Endometrial microvascular endothelial cells (primary cell): ENCODE data around the gene MAD2L2. TPM values are rescaled to one million over a fixed set of nuclear protein-coding genes. Genes with fewer than 3 reads are reported as not detected.

Source experiments
- in situ Hi-C: cut with HindIII; loops from 2 replicates; pipeline ENCODE4 v1.10.0; 2017; ENCODE audit warnings: low sequenced_read_pairs, low pct_unique_long_range_greater_than_20kb; ENCODE audit errors: inconsistent ontology term
- total RNA-seq: library from RNA; depleted of rRNA; stranded (reverse); fragments of >200 nt; gene quantifications from one replicate; pipeline ENCODE4 v1.2.3, GENCODE V29; 2015; ENCODE audit errors: inconsistent ontology term

Gene MAD2L2
- total RNA-seq, 1 donor from 2014 or later: 43.9 TPM

GRCh38 chr1:11661103-11661502 lies 19.8 kb downstream of the MAD2L2 start:
- in situ Hi-C loops: loop anchor here (10.0 kb wide), 1 partner anchor 54 kb away; no protein-coding TSS in a partner anchor

- in situ Hi-C loops: loop anchor here (10.0 kb wide), 1 partner anchor 55 kb away; no protein-coding TSS in a partner anchor
Observed at GRCh38 chr1:11659748-11660147, 21.2 kb downstream of the MAD2L2 start.

- in situ Hi-C loops: no loop called here
Observed at GRCh38 chr1:11658542-11658941, 22.4 kb downstream of the MAD2L2 start.

GRCh38 chr1:11657654-11658053 lies 23.3 kb downstream of the MAD2L2 start:
- in situ Hi-C loops: no loop called here

DNA sequence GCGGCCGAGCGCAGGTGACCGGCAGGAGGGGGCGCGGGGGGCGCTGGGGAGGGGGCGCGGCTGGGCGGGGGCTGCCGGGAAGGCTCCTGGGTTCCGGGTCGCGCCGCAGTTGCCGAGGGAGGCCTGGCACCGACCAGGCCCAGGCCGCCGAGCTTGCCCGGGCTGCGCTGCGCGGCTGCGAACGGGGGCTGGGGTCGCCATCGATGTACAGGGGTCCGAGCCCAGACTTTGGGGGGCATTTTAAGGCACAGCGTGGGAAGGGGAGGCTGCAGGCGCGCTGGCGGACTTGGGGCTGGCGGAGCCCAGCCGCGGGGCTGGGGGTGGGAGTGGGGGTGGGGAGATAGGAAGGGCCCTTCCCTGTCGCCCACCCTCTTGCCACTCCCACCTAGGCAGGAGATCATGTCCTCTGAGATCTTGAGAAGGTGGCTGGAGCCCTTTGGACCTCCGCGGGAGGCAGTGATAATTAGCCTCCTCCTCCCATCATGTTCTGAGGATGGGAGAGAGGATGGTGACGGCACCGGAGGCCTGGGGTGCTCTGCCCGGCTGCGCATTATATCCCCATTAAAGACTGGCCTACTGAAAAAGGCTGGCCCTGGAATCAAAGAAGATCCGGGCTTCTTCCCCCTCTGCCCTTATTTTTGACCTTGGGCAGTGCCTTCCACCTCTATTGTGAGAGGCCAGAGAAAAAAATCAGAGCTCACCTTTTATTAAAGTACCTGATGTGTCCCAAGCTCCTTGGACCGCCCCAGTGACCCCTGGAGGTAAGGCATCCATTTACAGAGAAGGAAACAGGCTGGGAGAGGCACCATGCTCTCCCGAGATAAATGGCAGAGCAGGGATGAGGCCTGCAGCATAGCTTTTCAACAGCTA lies 25.8 kb downstream of the MAD2L2 start:
- in situ Hi-C loops: no loop called here

DNA sequence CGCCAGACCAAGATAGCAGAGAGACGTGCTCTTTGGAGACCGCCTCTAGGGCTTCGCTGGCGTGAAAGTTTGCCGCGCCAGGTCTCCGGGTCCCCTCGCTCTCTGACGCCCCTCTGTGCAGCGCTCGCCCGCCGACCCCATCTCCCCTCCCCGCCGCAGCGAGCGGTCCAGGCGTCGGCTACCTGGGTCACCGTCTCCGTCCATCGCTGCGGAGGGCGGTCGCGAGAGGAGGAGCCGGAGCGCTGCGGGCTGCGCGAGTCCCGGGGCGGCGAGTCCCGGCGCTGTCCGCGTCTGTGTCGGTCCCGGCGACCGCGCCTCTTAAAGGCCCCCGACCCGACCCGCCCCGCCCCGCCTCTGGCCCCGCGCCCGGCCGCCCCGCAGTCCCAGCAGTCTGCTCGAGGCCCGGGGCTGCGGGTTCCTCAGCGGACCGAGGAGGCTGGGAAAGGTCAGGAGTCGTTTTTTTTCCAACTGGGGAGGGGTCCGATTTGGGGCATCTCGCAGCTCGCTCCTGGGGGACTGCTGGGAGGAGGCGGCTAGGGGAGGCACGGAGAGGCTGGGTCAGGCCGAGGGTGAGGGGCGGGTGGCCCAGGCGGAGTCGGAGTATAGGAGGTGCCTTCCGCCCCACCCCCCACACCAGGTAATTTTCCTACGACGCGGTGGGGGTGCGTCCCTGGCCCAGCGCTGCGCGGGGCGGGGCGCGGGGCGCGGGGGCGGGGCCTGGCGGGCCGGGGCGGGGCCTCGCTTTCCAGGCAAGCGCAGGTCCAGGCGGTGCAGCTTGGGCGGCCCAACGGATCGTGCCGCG lies 26.6 kb downstream of the MAD2L2 start, which contains the start of the genes FBXO2 and FBXO44:
FBXO2 (minus strand) TSS at position 293 of the 802 bp plus-strand sequence; CDS start at position 204, 89 bp downstream.
FBXO44 (plus strand) TSS at position 741 of the 802 bp plus-strand sequence. CDS start 959 bp downstream, outside the sequence.
- in situ Hi-C loops: no loop called here

- in situ Hi-C loops: no loop called here
Observed at GRCh38 chr1:11653861-11654136, 27.1 kb downstream of the MAD2L2 start.

- in situ Hi-C loops: no loop called here
Observed at GRCh38 chr1:11653101-11653860, 27.7 kb downstream of the MAD2L2 start.

DNA sequence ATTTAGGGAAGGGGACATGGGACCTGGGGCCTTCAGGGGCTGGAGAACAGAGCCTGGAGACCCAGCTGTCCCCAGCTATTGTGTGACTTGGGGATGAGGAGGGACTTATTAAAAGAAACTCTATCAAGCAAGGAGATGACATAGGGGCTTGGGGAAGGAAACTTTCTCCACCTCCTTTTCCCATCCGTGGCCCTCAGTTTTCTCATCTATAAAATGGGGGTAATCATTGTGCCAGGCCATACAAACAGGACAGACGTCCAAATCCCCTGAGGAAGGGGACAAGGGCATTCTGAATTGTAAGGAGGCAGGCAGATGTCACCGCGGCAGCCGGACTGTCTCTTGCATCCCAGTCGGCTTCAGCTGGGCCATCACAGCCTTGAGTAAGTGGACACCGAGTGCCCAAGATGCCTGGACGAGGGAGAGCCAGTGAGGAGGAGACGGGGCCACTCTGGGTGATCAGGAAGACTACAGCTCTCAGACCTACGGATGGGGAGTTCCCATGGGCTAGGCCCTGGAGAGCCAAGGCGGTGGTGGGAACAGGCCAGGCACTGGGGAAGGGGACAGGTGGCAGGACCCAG lies 28.7 kb downstream of the MAD2L2 start:
- in situ Hi-C loops: no loop called here

- in situ Hi-C loops: no loop called here
Observed at GRCh38 chr1:11651017-11651416, 29.9 kb downstream of the MAD2L2 start.

GRCh38 chr1:11650331-11650991 lies 30.5 kb downstream of the MAD2L2 start:
- in situ Hi-C loops: no loop called here

DNA sequence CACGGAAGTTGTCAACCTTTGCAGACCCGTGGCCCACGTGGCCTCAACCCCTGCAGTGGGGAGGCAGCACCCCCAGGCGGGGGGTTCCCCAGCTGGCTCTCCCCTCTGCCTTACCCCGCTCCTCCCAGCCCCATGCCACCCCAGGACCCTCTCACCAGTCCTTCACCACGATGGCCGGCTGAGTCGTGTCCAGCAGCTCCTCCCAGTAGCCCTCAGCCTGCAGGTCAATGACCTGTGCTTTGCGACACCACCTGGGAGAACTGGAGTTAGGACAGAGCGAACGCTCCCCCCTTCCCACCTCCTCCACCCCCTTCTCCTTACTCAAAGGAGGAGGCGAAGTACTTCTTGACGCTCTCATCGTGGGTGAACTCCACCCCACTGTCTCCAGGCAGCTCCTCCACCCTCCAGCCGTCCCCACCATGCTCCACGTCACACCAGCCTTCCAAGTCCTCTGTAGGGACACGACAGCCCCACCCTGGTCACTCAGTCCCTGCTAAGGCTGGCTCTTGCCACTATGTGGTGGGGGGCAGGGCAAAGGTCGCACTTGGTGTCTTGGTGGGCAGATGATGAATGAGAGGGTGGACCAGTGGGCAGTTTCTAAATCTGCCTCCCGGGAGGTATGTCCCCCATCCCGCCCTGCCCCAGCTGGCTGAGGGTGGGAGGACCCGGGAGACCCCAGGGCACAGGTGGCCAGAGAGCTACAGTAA lies 31.2 kb downstream of the MAD2L2 start:
- in situ Hi-C loops: no loop called here

DNA sequence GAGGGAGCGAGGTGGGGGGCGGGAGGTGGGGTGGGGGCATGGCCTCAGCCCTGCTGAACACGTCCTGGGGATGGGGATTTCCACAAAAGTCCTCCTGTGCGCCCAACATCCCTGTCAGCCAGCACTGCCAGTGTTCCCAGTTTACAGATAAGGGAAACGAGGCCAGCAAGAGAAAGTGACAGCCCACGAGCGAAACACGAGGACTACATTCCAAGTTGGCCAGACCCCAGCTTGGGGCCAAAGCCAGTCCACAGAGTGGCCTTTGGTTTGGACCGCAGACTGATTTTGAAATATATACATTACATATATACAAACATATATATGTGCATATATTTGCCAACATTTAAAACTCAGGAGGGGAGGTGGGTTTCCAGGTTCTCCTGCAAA lies 31.7 kb downstream of the MAD2L2 start:
- in situ Hi-C loops: no loop called here

GRCh38 chr1:11648732-11649158 lies 32.2 kb downstream of the MAD2L2 start:
- in situ Hi-C loops: no loop called here

- in situ Hi-C loops: no loop called here
Observed at GRCh38 chr1:11648039-11648438, 32.9 kb downstream of the MAD2L2 start.

DNA sequence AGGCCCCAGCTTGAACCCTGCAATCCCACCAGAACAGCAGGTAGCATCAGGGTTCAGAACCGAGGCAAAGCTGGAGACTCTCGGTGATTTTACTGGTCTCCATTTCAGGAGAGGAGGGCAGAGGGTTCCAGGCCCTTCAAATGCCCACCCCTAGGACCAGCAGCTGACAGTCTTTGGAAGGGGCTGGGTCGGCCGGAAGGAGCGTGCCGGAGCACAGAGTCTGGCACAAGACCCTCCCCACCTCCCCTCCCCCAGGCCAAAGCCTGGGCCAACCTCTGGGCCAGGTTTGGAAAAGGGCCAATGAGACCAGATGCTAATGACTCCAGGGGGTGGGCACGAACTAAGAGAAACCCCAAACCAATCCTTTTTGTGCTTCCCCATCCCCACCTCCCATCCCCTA lies 33.6 kb downstream of the MAD2L2 start:
- in situ Hi-C loops: no loop called here

DNA sequence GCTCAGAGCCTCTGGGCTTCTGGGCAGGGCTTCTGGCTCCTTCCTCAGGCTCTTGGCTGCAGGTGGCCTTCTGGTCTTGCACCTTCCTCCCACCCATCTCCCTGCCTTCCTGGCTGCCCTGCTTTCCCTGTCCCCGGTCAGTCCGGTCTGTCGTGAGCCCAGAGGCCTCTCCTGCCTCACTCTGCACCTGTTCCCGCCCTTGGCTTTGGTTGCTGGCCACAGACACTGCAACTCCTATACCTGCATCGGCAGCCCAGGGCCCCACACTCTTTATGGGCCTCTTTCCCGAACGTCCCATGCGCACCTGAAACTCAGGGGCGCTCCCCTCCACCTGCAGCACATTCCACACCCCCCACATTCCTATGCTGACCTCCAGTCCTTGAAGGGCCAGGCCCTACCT lies 34.6 kb downstream of the MAD2L2 start:
- in situ Hi-C loops: no loop called here
